H9 (cell line): ENCODE results near the gene GALNT10. TPM values are rescaled to one million over a fixed set of nuclear protein-coding genes. Genes with fewer than 3 reads are reported as not detected.

Experiments
- DNase-seq: peaks from one replicate; pipeline ENCODE4 v3.0.0-alpha.2; 2017
- H2AFZ ChIP-seq: one replicate; pipeline ENCODE4 v1.6.1; 2013; ENCODE audit warnings: mild to moderate bottlenecking, low read length, control low read depth, moderate library complexity
- H2AK5ac ChIP-seq: 2 replicates; pipeline ENCODE4 v1.6.1; 2013; ENCODE audit warnings: low read length, control low read depth, mixed read lengths; ENCODE audit not compliant: insufficient read length
- H2BK120ac ChIP-seq: one replicate; pipeline ENCODE4 v1.6.1; 2013; ENCODE audit warnings: low read depth, mild to moderate bottlenecking, low read length, control low read depth, inconsistent platforms; ENCODE audit not compliant: poor library complexity, severe bottlenecking
- H2BK12ac ChIP-seq: 2 replicates; pipeline ENCODE4 v1.6.1; 2013; ENCODE audit warnings: low read length, control low read depth, mixed read lengths, low read depth; ENCODE audit not compliant: insufficient read length
- H2BK15ac ChIP-seq: 2 replicates; pipeline ENCODE4 v1.6.1; 2013; ENCODE audit warnings: low read depth, low read length, control low read depth
- H2BK20ac ChIP-seq: one replicate; pipeline ENCODE4 v1.6.1; 2013; ENCODE audit warnings: low read depth, mild to moderate bottlenecking, low read length, control low read depth, inconsistent platforms; ENCODE audit not compliant: poor library complexity, severe bottlenecking
- H2BK5ac ChIP-seq: 2 replicates; pipeline ENCODE4 v1.6.1; 2013; ENCODE audit warnings: low read length, control low read depth, mixed read lengths; ENCODE audit not compliant: insufficient read length
- H3K14ac ChIP-seq: 2 replicates; pipeline ENCODE4 v1.6.1; 2013; ENCODE audit warnings: low read length, control low read depth; ENCODE audit not compliant: insufficient read depth
- H3K18ac ChIP-seq: 2 replicates; pipeline ENCODE4 v1.6.1; 2013; ENCODE audit warnings: low read depth, mild to moderate bottlenecking, mixed read lengths, low read length, control low read depth; ENCODE audit not compliant: insufficient read length
- H3K23ac ChIP-seq: 2 replicates; pipeline ENCODE4 v1.6.1; 2013; ENCODE audit warnings: low read length, control low read depth, mixed read lengths, low read depth; ENCODE audit not compliant: insufficient read length
- H3K23me2 ChIP-seq: 2 replicates; pipeline ENCODE4 v1.6.1; 2013; ENCODE audit warnings: low read depth, mild to moderate bottlenecking, mixed read lengths, low read length, control low read depth; ENCODE audit not compliant: insufficient read length, poor library complexity, severe bottlenecking
- H3K27ac ChIP-seq: 2 replicates; pipeline ENCODE4 v1.5.1; 2013; ENCODE audit warnings: low read length, control low read depth, mixed read lengths, low read depth; ENCODE audit not compliant: insufficient read length
- H3K27me3 ChIP-seq: 2 replicates; pipeline ENCODE4 v1.6.1; 2013; ENCODE audit warnings: low read length, control low read depth, inconsistent platforms; ENCODE audit not compliant: insufficient read depth
- H3K4ac ChIP-seq: 2 replicates; pipeline ENCODE4 v1.6.1; 2013; ENCODE audit warnings: low read depth, mild to moderate bottlenecking, control low read depth, inconsistent platforms, low read length, moderate library complexity
- H3K4me1 ChIP-seq: 2 replicates; pipeline ENCODE4 v1.6.1; 2013; ENCODE audit warnings: low read length, control low read depth, inconsistent platforms; ENCODE audit not compliant: insufficient read depth
- H3K4me2 ChIP-seq: 2 replicates; pipeline ENCODE4 v1.6.1; 2013; ENCODE audit warnings: low read length, control low read depth, mixed read lengths; ENCODE audit not compliant: insufficient read length, insufficient read depth
- H3K56ac ChIP-seq: 2 replicates; pipeline ENCODE4 v1.6.1; 2013; ENCODE audit warnings: low read depth, mild to moderate bottlenecking, mixed read lengths, low read length, control low read depth; ENCODE audit not compliant: insufficient read length
- H3K79me1 ChIP-seq: 2 replicates; pipeline ENCODE4 v1.6.1; 2013; ENCODE audit warnings: low read depth, mild to moderate bottlenecking, moderate library complexity, low read length, control low read depth, inconsistent platforms; ENCODE audit not compliant: insufficient read depth, poor library complexity, severe bottlenecking
- H3K79me2 ChIP-seq: 2 replicates; pipeline ENCODE4 v1.6.1; 2013; ENCODE audit warnings: low read length, control low read depth, inconsistent platforms; ENCODE audit not compliant: insufficient read depth
- H3K9ac ChIP-seq: 2 replicates; pipeline ENCODE4 v1.6.1; 2013; ENCODE audit warnings: low read length, control low read depth, mixed read lengths; ENCODE audit not compliant: insufficient read length; ENCODE audit errors: extremely low read depth
- H3K9me3 ChIP-seq: one replicate; pipeline ENCODE4 v1.6.1; 2013; ENCODE audit warnings: low read depth, low read length, inconsistent platforms; ENCODE audit not compliant: control insufficient read depth
- H3T11ph ChIP-seq: one replicate; pipeline ENCODE4 v1.6.1; 2013; ENCODE audit warnings: mild to moderate bottlenecking, low read length, control low read depth, inconsistent platforms
- H4K20me1 ChIP-seq: one replicate; pipeline ENCODE4 v1.6.1; 2013; ENCODE audit not compliant: control insufficient read depth, insufficient read length, insufficient read depth
- H4K5ac ChIP-seq: 2 replicates; pipeline ENCODE4 v1.6.1; 2013; ENCODE audit warnings: low read depth, mild to moderate bottlenecking, mixed read lengths, low read length, control low read depth; ENCODE audit not compliant: insufficient read length
- H4K8ac ChIP-seq: replicated peaks from 2 replicates; pipeline ENCODE4 v1.6.1; 2013; ENCODE audit warnings: low read length, control low read depth, mixed read lengths, low read depth; ENCODE audit not compliant: insufficient read length
- H4K91ac ChIP-seq: 2 replicates; pipeline ENCODE4 v1.6.1; 2013; ENCODE audit warnings: low read depth, mild to moderate bottlenecking, moderate library complexity, mixed read lengths, low read length, control low read depth; ENCODE audit not compliant: insufficient read length
- H3K27ac Mint-ChIP-seq, 3 experiments: 2 replicates in 2 of 3; 3 replicates in 1 of 3; pipeline ENCODE4 v1.8.0; 2020 to 2021; ENCODE audit warnings: mixed read lengths in 3 of 3, mild to moderate bottlenecking in 1 of 3, moderate library complexity in 1 of 3
- H3K27me3 Mint-ChIP-seq: 2 replicates; pipeline ENCODE4 v1.8.0; 2021; ENCODE audit warnings: low read depth, mild to moderate bottlenecking, moderate library complexity, mixed read lengths
- H3K36me3 Mint-ChIP-seq, 3 experiments: 2 replicates in 2 of 3; 3 replicates in 1 of 3; pipeline ENCODE4 v1.8.0; 2020 to 2021; ENCODE audit warnings: low read depth in 3 of 3, mixed read lengths in 3 of 3; ENCODE audit not compliant: insufficient read depth in 1 of 3
- H3K4me1 Mint-ChIP-seq, 2 experiments: 2 replicates each; pipeline ENCODE4 v1.8.0; 2020; ENCODE audit warnings: mixed read lengths in 2 of 2
- H3K4me3 Mint-ChIP-seq, 2 experiments: 2 replicates in 1 of 2; 3 replicates in 1 of 2; pipeline ENCODE4 v1.8.0; 2020 to 2021; ENCODE audit warnings: mild to moderate bottlenecking in 2 of 2, mixed read lengths in 2 of 2, moderate library complexity in 1 of 2
- H3K9me3 Mint-ChIP-seq, 2 experiments: 2 replicates in 1 of 2; 3 replicates in 1 of 2; pipeline ENCODE4 v1.8.0; 2020; ENCODE audit warnings: mild to moderate bottlenecking in 2 of 2, mixed read lengths in 2 of 2, moderate library complexity in 1 of 2
- CTCF ChIP-seq: fragments of 200-600 bp; sonication (generic); conservative IDR thresholded peaks from 3 replicates; pipeline ENCODE4 v1.8.0; 2021; ENCODE audit warnings: antibody characterized with exemption, mild to moderate bottlenecking
- WGBS: extraction: QIAGEN DNeasy Blood & Tissue Kit; methylation state at CpG from one replicate; pipeline ENCODE4 v1.1.7; 2013; ENCODE audit warnings: missing lambda C conversion rate, low lambda C conversion rate, mixed read lengths; ENCODE audit not compliant: insufficient read length; ENCODE audit errors: extremely low coverage; 5-methylcytosine and 5-hydroxymethylcytosine counted together
- total RNA-seq: library from RNA; stranded (reverse); gene quantifications from 2 replicates; pipeline ENCODE4 v1.2.1, GENCODE V29; 2021

Gene GALNT10
- total RNA-seq, 1 experiment from 2014 or later: 15.4 TPM

DNA sequence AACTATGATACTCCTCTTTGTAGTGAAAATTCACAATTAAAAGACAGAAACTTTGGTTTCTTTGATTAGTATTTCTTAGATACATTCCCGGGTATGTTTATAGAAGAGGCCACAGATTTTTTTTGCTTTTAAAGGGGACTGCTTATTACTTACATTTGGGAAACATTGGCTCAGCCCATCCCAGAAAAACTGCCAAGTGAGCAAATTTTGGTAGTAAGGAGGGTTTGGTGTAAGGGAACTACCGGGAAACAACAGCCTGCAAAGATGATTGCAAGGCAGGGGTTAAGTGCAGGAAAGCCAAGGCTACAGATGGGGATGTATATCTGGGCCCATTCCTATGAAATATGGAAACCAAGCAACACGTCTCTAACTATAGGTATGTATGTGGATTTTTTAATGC, 166.4 kb downstream of the GALNT10 start:
- no peak overlapping the region for H3K18ac ChIP-seq
- no peak overlapping the region for H2BK15ac ChIP-seq
- peaks cover 35 to 59% of the 10 kb centered on the region in 2 experiments for H3K4me1 Mint-ChIP-seq
- H3K27me3 ChIP-seq: no peaks in the 10 kb centered on the region
- no peak overlapping the region for H2BK20ac ChIP-seq
- H3K27ac Mint-ChIP-seq: no peak overlapping the region
- H3K14ac ChIP-seq: no peak overlapping the region
- H3K79me1 ChIP-seq: no peaks in the 10 kb centered on the region
- H3K9me3 Mint-ChIP-seq: no peaks in the 10 kb centered on the region
- no peak overlapping the region for H3K56ac ChIP-seq
- WGBS: no CpG with 5 or more reads among the region's 3 CpGs
- no peak overlapping the region for H4K8ac ChIP-seq
- no peak for DNase-seq
- no peak overlapping the region for H4K91ac ChIP-seq
- no peaks in the 10 kb centered on the region for H3K23me2 ChIP-seq
- peaks cover 7% of the 10 kb centered on the region; the same call in 1 of the 2 replicates for H3K4me1 ChIP-seq
- TF ChIP-seq CTCF: no peak
- H2BK5ac ChIP-seq: no peak overlapping the region
- H2BK12ac ChIP-seq: no peak overlapping the region
- no peak overlapping the region for H3K4ac ChIP-seq
- no peak overlapping the region for H2BK120ac ChIP-seq
- no peak overlapping the region for H3K4me2 ChIP-seq
- no peak overlapping the region for H2AFZ ChIP-seq
- H3K9ac ChIP-seq: no peak overlapping the region
- H3K27ac ChIP-seq: no peak overlapping the region
- no peak overlapping the region for H3T11ph ChIP-seq
- H3K4me3 Mint-ChIP-seq: no peak overlapping the region
- H4K20me1 ChIP-seq: no peaks in the 10 kb centered on the region
- no peak overlapping the region for H2AK5ac ChIP-seq
- H3K9me3 ChIP-seq: no peaks in the 10 kb centered on the region
- no peaks in the 10 kb centered on the region for H3K79me2 ChIP-seq
- no peaks in the 10 kb centered on the region for H3K27me3 Mint-ChIP-seq
- H4K5ac ChIP-seq: no peak overlapping the region
- H3K36me3 Mint-ChIP-seq: no peaks in the 10 kb centered on the region
- H3K23ac ChIP-seq: no peak overlapping the region
